K562 (cell line): ENCODE measurements around the gene SELPLG. TPM values are rescaled to one million over a fixed set of nuclear protein-coding genes. Genes with fewer than 3 reads are reported as not detected.

Experiments
- FOXJ3 ChIP-seq: sonication (generic); formaldehyde crosslinking; IDR thresholded peaks from 2 replicates; pipeline ENCODE4 v1.4.0; 2020; ENCODE audit warnings: mild to moderate bottlenecking, missing genetic modification reagents
- HDAC3 ChIP-seq: fragments of 450-650 bp; IDR thresholded peaks from 2 replicates; pipeline ENCODE4 v1.6.1; 2018; ENCODE audit warnings: borderline replicate concordance, mild to moderate bottlenecking, moderate library complexity; ENCODE audit not compliant: partially characterized antibody
- KLF10 ChIP-seq: fragments of 250-450 bp; sonication (Bioruptor Pico); IDR thresholded peaks from 2 replicates; pipeline ENCODE4 v1.6.1; 2021; ENCODE audit warnings: matching md5 sums
- MEF2D ChIP-seq: conservative IDR thresholded peaks from 2 replicates; pipeline ENCODE4 v1.6.1; 2016; ENCODE audit warnings: low read depth, missing genetic modification characterization, missing compliant biosample characterization
- PURB ChIP-seq: sonication (generic); formaldehyde crosslinking; IDR thresholded peaks from 2 replicates; pipeline ENCODE4 v1.9.0; 2021; ENCODE audit warnings: low read depth, mild to moderate bottlenecking, missing genetic modification reagents
- RFX1 ChIP-seq: fragments of 450-650 bp; IDR thresholded peaks from 2 replicates; pipeline ENCODE4 v1.6.1; 2016; ENCODE audit warnings: mild to moderate bottlenecking, moderate library complexity
- SETDB1 ChIP-seq: IDR thresholded peaks from one replicate; pipeline ENCODE4 v1.6.1; 2012; ENCODE audit warnings: low read length, control low read depth, inconsistent platforms
- SP2 ChIP-seq: IDR thresholded peaks from 2 replicates; pipeline ENCODE4 v1.6.1; 2011; ENCODE audit warnings: mild to moderate bottlenecking, low read depth, low read length, moderate library complexity; ENCODE audit not compliant: poor library complexity, severe bottlenecking; ENCODE audit errors: extremely low read depth
- U2AF1 ChIP-seq: fragments of 200-400 bp; formaldehyde crosslinking; optimal IDR thresholded peaks from 2 replicates; pipeline ENCODE3; 2017; ENCODE audit warnings: mild to moderate bottlenecking, low read depth, low read length, moderate library complexity
- XRCC4 ChIP-seq: IDR thresholded peaks from one replicate; pipeline ENCODE4 v1.6.1; 2011; ENCODE audit not compliant: insufficient read depth, insufficient read length; ENCODE audit errors: extremely low read depth
- ZNF146 ChIP-seq: IDR thresholded peaks from one replicate; pipeline ENCODE4 v1.6.1; 2018; ENCODE audit warnings: missing compliant biosample characterization; ENCODE audit not compliant: unreplicated experiment
- ZNF589 ChIP-seq: fragments of 200-800 bp; sonication (Bioruptor generic); IDR thresholded peaks from 2 replicates; pipeline ENCODE4 v1.6.1; 2016; ENCODE audit warnings: low read depth, missing genetic modification characterization, missing compliant biosample characterization
- ZNF644 ChIP-seq: fragments of 200-800 bp; sonication (Bioruptor generic); IDR thresholded peaks from 2 replicates; pipeline ENCODE4 v1.6.1; 2016; ENCODE audit warnings: low read depth, missing genetic modification characterization, missing compliant biosample characterization
- ZNF668 ChIP-seq: fragments of 250-450 bp; sonication (Bioruptor Pico); IDR thresholded peaks from 2 replicates; pipeline ENCODE4 v1.8.0; 2022; ENCODE audit warnings: mild to moderate bottlenecking, inconsistent platforms
- ZNF699 ChIP-seq: fragments of 250-450 bp; sonication (Bioruptor Pico); IDR thresholded peaks from 2 replicates; pipeline ENCODE4 v1.8.0; 2021; ENCODE audit warnings: mild to moderate bottlenecking, moderate library complexity; ENCODE audit not compliant: insufficient replicate concordance
- ZNF75A ChIP-seq: fragments of 450-650 bp; formaldehyde crosslinking; IDR thresholded peaks from 2 replicates; pipeline ENCODE4 v1.4.0; 2020; ENCODE audit warnings: mild to moderate bottlenecking
- polyA plus RNA-seq, 8 experiments: library from polyadenylated mRNA; depleted of rRNA in 4 of 8; stranded (reverse) in 5 of 8; unstranded in 3 of 8; fragments of >200 nt; fragmentation: Nextera tagmentation in 2 of 8; fragmentation: Illumina TruSeq in 1 of 8; extraction: Ambion mirVana in 2 of 8; extraction: Trizol in 1 of 8; gene quantifications; 2 replicates each; pipeline versions ENCODE4 v1.2.1 to v1.2.3, GENCODE V29; 2011 to 2014; ENCODE audit warnings: inconsistent platforms in 1 of 8, missing spikeins in 1 of 8
- total RNA-seq, 7 experiments: library from RNA; depleted of rRNA in 6 of 7; stranded (reverse); fragments of >200 nt in 6 of 7; fragmentation: Illumina TruSeq in 2 of 7; extraction: Trizol in 2 of 7; gene quantifications; 2 replicates each; pipeline versions ENCODE4 v1.2.1 to v1.2.3, GENCODE V29; 2011 to 2021; ENCODE audit warnings: low replicate concordance in 1 of 7
- TF ChIP-seq, protein P1 (sequence below), 2 experiments: fragments of 450-650 bp in 1 of 2; sonication (generic) in 1 of 2; formaldehyde crosslinking in 1 of 2; IDR thresholded peaks in 1 of 2; conservative IDR thresholded peaks in 1 of 2; 2 replicates each; pipeline versions ENCODE4 v1.6.1 to v1.8.1; 2016 to 2023; ENCODE audit warnings: mild to moderate bottlenecking in 2 of 2, moderate library complexity in 2 of 2, inconsistent platforms in 1 of 2, missing genetic modification reagents in 1 of 2
- TF ChIP-seq, protein P2 (sequence below): fragments of 250-450 bp; sonication (Bioruptor Pico); IDR thresholded peaks from 2 replicates; pipeline ENCODE4 v1.4.0; 2020; ENCODE audit warnings: mild to moderate bottlenecking, moderate library complexity
- TF ChIP-seq, protein P3 (sequence below): fragments of 200-800 bp; sonication (Bioruptor generic); IDR thresholded peaks from 2 replicates; pipeline ENCODE4 v1.6.1; 2017; ENCODE audit warnings: missing genetic modification characterization, missing compliant biosample characterization
- TF ChIP-seq, protein P4 (sequence below): fragments of 250-450 bp; sonication (Bioruptor Pico); IDR thresholded peaks from 2 replicates; pipeline ENCODE4 v1.5.1; 2021; ENCODE audit warnings: mild to moderate bottlenecking

The SELPLG gene
- total and polyA plus RNA-seq, 9 of the 15 experiments (the other 6 are each of a cell fraction or from before 2014, with no cell fraction given): 0.22 to 10.2 (median 1.7) TPM

DNA sequence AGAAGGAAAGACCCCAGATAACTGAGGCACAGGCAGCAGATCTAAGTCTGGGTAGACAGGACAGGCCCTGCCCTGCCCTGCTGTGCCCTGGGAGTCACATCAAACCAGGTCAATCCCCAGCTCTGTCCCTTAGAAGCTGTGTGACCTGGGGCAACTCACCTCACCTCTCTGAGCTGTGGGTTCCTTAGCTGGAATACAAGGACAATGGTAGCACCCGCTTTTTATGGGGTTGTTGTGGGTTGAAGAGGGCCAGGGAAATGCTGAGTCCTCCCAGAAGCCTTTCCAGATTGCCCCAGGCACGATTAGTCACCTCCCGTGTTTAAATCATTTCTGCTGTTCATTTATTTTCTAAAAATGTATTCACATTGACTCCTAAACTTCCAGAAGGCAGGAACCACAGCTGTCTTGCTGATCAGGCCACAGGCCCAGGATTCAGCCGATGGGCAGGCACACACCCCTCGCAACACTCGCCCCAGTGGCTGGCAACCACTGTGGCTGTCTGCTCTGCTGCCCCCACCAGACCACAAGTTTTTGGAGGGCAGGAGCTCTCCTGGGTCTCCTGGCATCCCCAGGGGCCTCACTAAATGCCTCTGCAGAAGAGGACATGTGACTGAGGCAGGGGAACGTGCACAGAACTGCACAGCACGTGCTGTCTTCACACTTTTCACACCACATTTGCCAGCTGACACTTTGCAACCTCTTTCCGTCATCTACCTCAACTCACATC, 3.0 kb downstream of the SELPLG start (continued):
- TF ChIP-seq, protein P1, sequence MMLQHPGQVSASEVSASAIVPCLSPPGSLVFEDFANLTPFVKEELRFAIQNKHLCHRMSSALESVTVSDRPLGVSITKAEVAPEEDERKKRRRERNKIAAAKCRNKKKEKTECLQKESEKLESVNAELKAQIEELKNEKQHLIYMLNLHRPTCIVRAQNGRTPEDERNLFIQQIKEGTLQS (IDR thresholded peaks at IDR 0.05): no peak
- TF ChIP-seq, protein P1 (CRISPR knock-in tag; conservative IDR thresholded peaks at IDR 0.05): no peak
- TF ChIP-seq KLF10 (CRISPR knock-in tag) (no peak), ZNF699 (CRISPR knock-in tag) (no peak), ZNF589 (CRISPR knock-in tag) (no peak), XRCC4 (no peak), ZNF75A (CRISPR knock-in tag) (no peak), PURB (no peak), U2AF1 (no peak), MEF2D (tag) (no peak), ZNF668 (CRISPR knock-in tag) (0 out of 2 replicates have a peak, but pooled peaks have one; percentile 50), FOXJ3 (no peak), ZNF644 (tag) (peak; percentile 64; the same call in 1 of the 2 replicates), RFX1 (no peak), ZNF146 (CRISPR knock-in tag) (no peak), SP2 (no peak), HDAC3 (no peak), SETDB1 (no peak)
- TF ChIP-seq, protein P2, sequence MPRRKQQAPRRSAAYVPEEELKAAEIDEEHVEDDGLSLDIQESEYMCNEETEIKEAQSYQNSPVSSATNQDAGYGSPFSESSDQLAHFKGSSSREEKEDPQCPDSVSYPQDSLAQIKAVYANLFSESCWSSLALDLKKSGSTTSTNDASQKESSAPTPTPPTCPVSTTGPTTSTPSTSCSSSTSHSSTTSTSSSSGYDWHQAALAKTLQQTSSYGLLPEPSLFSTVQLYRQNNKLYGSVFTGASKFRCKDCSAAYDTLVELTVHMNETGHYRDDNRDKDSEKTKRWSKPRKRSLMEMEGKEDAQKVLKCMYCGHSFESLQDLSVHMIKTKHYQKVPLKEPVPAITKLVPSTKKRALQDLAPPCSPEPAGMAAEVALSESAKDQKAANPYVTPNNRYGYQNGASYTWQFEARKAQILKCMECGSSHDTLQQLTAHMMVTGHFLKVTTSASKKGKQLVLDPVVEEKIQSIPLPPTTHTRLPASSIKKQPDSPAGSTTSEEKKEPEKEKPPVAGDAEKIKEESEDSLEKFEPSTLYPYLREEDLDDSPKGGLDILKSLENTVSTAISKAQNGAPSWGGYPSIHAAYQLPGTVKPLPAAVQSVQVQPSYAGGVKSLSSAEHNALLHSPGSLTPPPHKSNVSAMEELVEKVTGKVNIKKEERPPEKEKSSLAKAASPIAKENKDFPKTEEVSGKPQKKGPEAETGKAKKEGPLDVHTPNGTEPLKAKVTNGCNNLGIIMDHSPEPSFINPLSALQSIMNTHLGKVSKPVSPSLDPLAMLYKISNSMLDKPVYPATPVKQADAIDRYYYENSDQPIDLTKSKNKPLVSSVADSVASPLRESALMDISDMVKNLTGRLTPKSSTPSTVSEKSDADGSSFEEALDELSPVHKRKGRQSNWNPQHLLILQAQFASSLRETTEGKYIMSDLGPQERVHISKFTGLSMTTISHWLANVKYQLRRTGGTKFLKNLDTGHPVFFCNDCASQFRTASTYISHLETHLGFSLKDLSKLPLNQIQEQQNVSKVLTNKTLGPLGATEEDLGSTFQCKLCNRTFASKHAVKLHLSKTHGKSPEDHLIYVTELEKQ: 0 out of 2 replicates have a peak, but pooled peaks have one; percentile 21
- TF ChIP-seq, protein P3, sequence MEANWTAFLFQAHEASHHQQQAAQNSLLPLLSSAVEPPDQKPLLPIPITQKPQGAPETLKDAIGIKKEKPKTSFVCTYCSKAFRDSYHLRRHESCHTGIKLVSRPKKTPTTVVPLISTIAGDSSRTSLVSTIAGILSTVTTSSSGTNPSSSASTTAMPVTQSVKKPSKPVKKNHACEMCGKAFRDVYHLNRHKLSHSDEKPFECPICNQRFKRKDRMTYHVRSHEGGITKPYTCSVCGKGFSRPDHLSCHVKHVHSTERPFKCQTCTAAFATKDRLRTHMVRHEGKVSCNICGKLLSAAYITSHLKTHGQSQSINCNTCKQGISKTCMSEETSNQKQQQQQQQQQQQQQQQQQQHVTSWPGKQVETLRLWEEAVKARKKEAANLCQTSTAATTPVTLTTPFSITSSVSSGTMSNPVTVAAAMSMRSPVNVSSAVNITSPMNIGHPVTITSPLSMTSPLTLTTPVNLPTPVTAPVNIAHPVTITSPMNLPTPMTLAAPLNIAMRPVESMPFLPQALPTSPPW (CRISPR knock-in tag): no peak
- TF ChIP-seq, protein P4, sequence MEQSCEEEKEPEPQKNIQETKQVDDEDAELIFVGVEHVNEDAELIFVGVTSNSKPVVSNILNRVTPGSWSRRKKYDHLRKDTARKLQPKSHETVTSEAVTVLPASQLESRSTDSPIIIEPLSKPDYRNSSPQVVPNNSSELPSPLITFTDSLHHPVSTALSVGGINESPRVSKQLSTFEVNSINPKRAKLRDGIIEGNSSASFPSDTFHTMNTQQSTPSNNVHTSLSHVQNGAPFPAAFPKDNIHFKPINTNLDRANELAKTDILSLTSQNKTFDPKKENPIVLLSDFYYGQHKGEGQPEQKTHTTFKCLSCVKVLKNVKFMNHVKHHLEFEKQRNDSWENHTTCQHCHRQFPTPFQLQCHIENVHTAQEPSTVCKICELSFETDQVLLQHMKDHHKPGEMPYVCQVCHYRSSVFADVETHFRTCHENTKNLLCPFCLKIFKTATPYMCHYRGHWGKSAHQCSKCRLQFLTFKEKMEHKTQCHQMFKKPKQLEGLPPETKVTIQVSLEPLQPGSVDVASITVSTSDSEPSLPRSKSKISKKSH (CRISPR knock-in tag): no peak
